A673 (cell line): Measurements from ENCODE around the gene ANKHD1. TPM values are rescaled to one million over a fixed set of nuclear protein-coding genes. Genes with fewer than 3 reads are reported as not detected.
A peak's percentile ranks its signal among the peaks of the same experiment; 100 is the strongest.

Source experiments
- BruUV-seq: library from RNA; stranded (reverse); fragments of 400-500 nt; replicated peaks from 2 replicates; lab custom pipeline; 2021; lab: Mats Ljungman, UMichigan
- CTCF ChIA-PET: fragments of 300-600 bp; sonication (Branson Sonifier 250); formaldehyde crosslinking; loops from one replicate; lab custom pipeline; 2022; ENCODE audit warnings: antibody characterized with exemption; lab: Charles Lee
- POLR2A ChIA-PET: fragments of 300-600 bp; sonication (Branson Sonifier 250); formaldehyde crosslinking; loops from one replicate; lab custom pipeline; 2022; ENCODE audit warnings: antibody characterized with exemption; ENCODE audit not compliant: low non-redundant PET; lab: Charles Lee
- DNase-seq: peaks from one replicate; pipeline ENCODE4 v3.0.0-alpha.2; 2015; ENCODE audit warnings: low spot score
- H3K27ac ChIP-seq: fragments of 200-600 bp; sonication (generic); 2 replicates; pipeline ENCODE4 v1.5.1; 2016; ENCODE audit warnings: mixed run types, low read depth, mild to moderate bottlenecking, mixed read lengths, antibody characterized with exemption, low read length; ENCODE audit not compliant: poor library complexity, severe bottlenecking
- H3K27me3 ChIP-seq: fragments of 200-600 bp; sonication (generic); replicated peaks from 2 replicates; pipeline ENCODE4 v1.6.1; 2017; ENCODE audit warnings: mixed run types, low read depth, mild to moderate bottlenecking, mixed read lengths, antibody characterized with exemption, low read length; ENCODE audit not compliant: insufficient read depth, poor library complexity
- H3K36me3 ChIP-seq: fragments of 200-600 bp; sonication (generic); 2 replicates; pipeline ENCODE4 v1.6.1; 2016; ENCODE audit warnings: mixed run types, mild to moderate bottlenecking, mixed read lengths, antibody characterized with exemption, low read length; ENCODE audit not compliant: insufficient read depth, poor library complexity, severe bottlenecking
- H3K4me1 ChIP-seq: fragments of 200-600 bp; sonication (generic); 2 replicates; pipeline ENCODE4 v1.6.1; 2017; ENCODE audit warnings: mixed run types, mild to moderate bottlenecking, mixed read lengths, antibody characterized with exemption, low read length; ENCODE audit not compliant: insufficient read depth, poor library complexity, severe bottlenecking
- H3K4me3 ChIP-seq: fragments of 200-600 bp; sonication (generic); 2 replicates; pipeline ENCODE4 v1.5.1; 2016; ENCODE audit warnings: low read depth, mixed run types, mild to moderate bottlenecking, mixed read lengths, low read length; ENCODE audit not compliant: poor library complexity, severe bottlenecking
- H3K9me3 ChIP-seq: fragments of 200-600 bp; sonication (generic); 2 replicates; pipeline ENCODE4 v1.6.1; 2016; ENCODE audit warnings: mixed run types, low read depth, mild to moderate bottlenecking, mixed read lengths, antibody characterized with exemption, low read length; ENCODE audit not compliant: poor library complexity, severe bottlenecking
- EZH2 ChIP-seq: fragments of 200-600 bp; sonication (generic); IDR thresholded peaks from 2 replicates; pipeline ENCODE4 v1.6.1; 2017; ENCODE audit warnings: borderline replicate concordance, low read depth, mild to moderate bottlenecking, mixed read lengths, antibody characterized with exemption, low read length; ENCODE audit not compliant: poor library complexity, severe bottlenecking
- intact Hi-C: fragments of 100-400 bp; cut with micrococcal nuclease; formaldehyde crosslinking; loops from one replicate; pipeline ENCODE4 v1.10.0; 2022; ENCODE audit not compliant: unreplicated experiment
- total RNA-seq: library from RNA; stranded (reverse); gene quantifications from 2 replicates; pipeline ENCODE4 v1.2.3, GENCODE V29; 2021
- TF ChIP-seq, protein P1 (sequence below): fragments of 300-800, 200-600 bp; sonication (generic); conservative IDR thresholded peaks from 2 replicates; pipeline ENCODE4 v1.5.1; 2017; ENCODE audit warnings: low read depth, mild to moderate bottlenecking, antibody characterized with exemption, low read length, moderate library complexity, mixed read lengths

ANKHD1 gene
- total RNA-seq, 1 experiment from 2014 or later, result 169 TPM

DNA sequence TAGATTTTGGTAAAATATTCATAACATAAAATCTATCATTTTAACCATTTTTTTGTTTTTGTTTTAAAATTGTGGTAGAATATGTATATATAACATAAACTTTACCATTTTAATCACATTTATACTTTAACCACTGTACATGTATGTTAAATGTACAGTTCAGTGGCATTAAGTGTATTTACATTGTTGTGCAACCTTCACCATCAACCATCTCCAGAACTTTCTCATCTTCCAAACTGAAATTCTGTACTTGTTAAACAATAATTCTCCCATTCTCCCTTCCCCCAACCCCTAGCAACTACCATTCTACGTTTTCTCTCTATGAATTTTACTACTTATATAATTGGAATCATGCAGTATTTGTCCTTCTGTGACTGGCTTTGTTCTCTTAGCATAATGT lies 11.6 kb downstream of the ANKHD1 start:
- POLR2A ChIA-PET, result no interaction called here

GRCh38 chr5:140417235-140417634 lies 15.6 kb downstream of the ANKHD1 start:
- CTCF ChIA-PET, result no interaction called here
- POLR2A ChIA-PET, result no interaction called here
- intact Hi-C loops, result no loop called here
- no peak overlapping the region for H3K27ac ChIP-seq
- no peak overlapping the region for H3K4me3 ChIP-seq
- no peaks in the 10 kb centered on the region for H3K36me3 ChIP-seq
- H3K27me3 ChIP-seq, result no peaks in the 10 kb centered on the region
- no peaks in the 10 kb centered on the region for H3K9me3 ChIP-seq
- BruUV-seq, result no TSS peak
- no peak for TF ChIP-seq EZH2
- TF ChIP-seq, protein P1, sequence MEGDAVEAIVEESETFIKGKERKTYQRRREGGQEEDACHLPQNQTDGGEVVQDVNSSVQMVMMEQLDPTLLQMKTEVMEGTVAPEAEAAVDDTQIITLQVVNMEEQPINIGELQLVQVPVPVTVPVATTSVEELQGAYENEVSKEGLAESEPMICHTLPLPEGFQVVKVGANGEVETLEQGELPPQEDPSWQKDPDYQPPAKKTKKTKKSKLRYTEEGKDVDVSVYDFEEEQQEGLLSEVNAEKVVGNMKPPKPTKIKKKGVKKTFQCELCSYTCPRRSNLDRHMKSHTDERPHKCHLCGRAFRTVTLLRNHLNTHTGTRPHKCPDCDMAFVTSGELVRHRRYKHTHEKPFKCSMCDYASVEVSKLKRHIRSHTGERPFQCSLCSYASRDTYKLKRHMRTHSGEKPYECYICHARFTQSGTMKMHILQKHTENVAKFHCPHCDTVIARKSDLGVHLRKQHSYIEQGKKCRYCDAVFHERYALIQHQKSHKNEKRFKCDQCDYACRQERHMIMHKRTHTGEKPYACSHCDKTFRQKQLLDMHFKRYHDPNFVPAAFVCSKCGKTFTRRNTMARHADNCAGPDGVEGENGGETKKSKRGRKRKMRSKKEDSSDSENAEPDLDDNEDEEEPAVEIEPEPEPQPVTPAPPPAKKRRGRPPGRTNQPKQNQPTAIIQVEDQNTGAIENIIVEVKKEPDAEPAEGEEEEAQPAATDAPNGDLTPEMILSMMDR, result no peak
- DNase-seq, result no peak
- peaks cover 4% of the 10 kb centered on the region for H3K4me1 ChIP-seq

More for the DNA sequence above, 11.6 kb downstream of the ANKHD1 start:
- Histone ChIP-seq H3K27ac (peak overlapping the region; percentile 5), H3K4me3 (no peak overlapping the region), H3K9me3 (no peaks in the 10 kb centered on the region), H3K4me1 (no peaks in the 10 kb centered on the region), H3K27me3 (no peaks in the 10 kb centered on the region), H3K36me3 (no peaks in the 10 kb centered on the region)
- CTCF ChIA-PET, result no interaction called here
- no peak for DNase-seq
- intact Hi-C loops, result no loop called here
- no peak for TF ChIP-seq EZH2
- TF ChIP-seq, protein P1, result no peak
- no TSS peak for BruUV-seq

- CTCF ChIA-PET, result no interaction called here
- DNase-seq, result no peak
- TF ChIP-seq EZH2, result no peak
- TF ChIP-seq, protein P1, result no peak
- Histone ChIP-seq H3K27ac (no peak overlapping the region), H3K9me3 (no peaks in the 10 kb centered on the region), H3K27me3 (no peaks in the 10 kb centered on the region), H3K36me3 (no peaks in the 10 kb centered on the region), H3K4me3 (no peak overlapping the region), H3K4me1 (peaks cover 4% of the 10 kb centered on the region)
- BruUV-seq, result no TSS peak
- intact Hi-C loops, result no loop called here
- POLR2A ChIA-PET, result interaction anchor here (0.6 kb wide), 2 partner anchors 8 to 680 kb away, joined by 3 read pairs; no protein-coding TSS in a partner anchor
Measured at GRCh38 chr5:140418862-140419520, 17.4 kb downstream of the ANKHD1 start.
